ENCODE measurements around the gene IL1RAPL1.

- TF ChIP-seq CTCF (conservative IDR thresholded peaks at IDR 0.05; ENCODE audit: low read depth in 2 of 2), result no peak
- TF ChIP-seq ZNF114 (CRISPR knock-in tag; IDR thresholded peaks at IDR 0.05), result no peak
- TF ChIP-seq JUNB (IDR thresholded peaks at IDR 0.05; ENCODE audit: unreplicated experiment), result no peak
- TF ChIP-seq STAT1 (IDR thresholded peaks at IDR 0.05; ENCODE audit: unreplicated experiment), result no peak
- no peak for TF ChIP-seq POLR2AphosphoS5 (IDR thresholded peaks at IDR 0.05; ENCODE audit: low read depth)
- TF ChIP-seq CREB1 (CRISPR knock-in tag; IDR thresholded peaks at IDR 0.05; ENCODE audit: low read depth), result no peak
- no peak for TF ChIP-seq REST (IDR thresholded peaks at IDR 0.05; ENCODE audit: unreplicated experiment)
- no peak for TF ChIP-seq EZH2 (IDR thresholded peaks at IDR 0.05; ENCODE audit: low read depth, unreplicated experiment)
- TF ChIP-seq ETS1 (IDR thresholded peaks at IDR 0.05), result no peak
- no peak for TF ChIP-seq EZH2phosphoT487 (IDR thresholded peaks at IDR 0.05; ENCODE audit: unreplicated experiment)
- TF ChIP-seq ZNF331 (CRISPR knock-in tag; IDR thresholded peaks at IDR 0.05; ENCODE audit: low read depth), result no peak
Observed at GRCh38 chrX:29867971-29868370, 1280.7 kb downstream of the IL1RAPL1 start.

Measured in GM23338 (cell line).